Calu3 (cell line): ENCODE data around the gene QKI. TPM values are rescaled to one million over a fixed set of nuclear protein-coding genes. Genes with fewer than 3 reads are reported as not detected.
A peak's percentile ranks its signal among the peaks of the same experiment; 100 is the strongest.

Experiments
- BruUV-seq: library from RNA; stranded (reverse); fragments of 400-500 nt; replicated peaks from 2 replicates; lab custom pipeline; 2021; lab: Mats Ljungman, UMichigan
- CTCF ChIA-PET: fragments of 300-600 bp; sonication (Branson Sonifier 250); formaldehyde crosslinking; loops from one replicate; lab custom pipeline; 2022; ENCODE audit warnings: antibody characterized with exemption; lab: Charles Lee
- DNase-seq: peaks from one replicate; pipeline ENCODE4 v3.0.0; 2022
- H3K27ac Mint-ChIP-seq: one replicate; pipeline ENCODE4 v1.8.0; 2022; ENCODE audit warnings: mixed read lengths; ENCODE audit not compliant: unreplicated experiment
- H3K27me3 Mint-ChIP-seq: one replicate; pipeline ENCODE4 v1.8.0; 2022; ENCODE audit warnings: mixed read lengths; ENCODE audit not compliant: unreplicated experiment
- H3K36me3 Mint-ChIP-seq: one replicate; pipeline ENCODE4 v1.8.0; 2022; ENCODE audit warnings: mild to moderate bottlenecking, moderate library complexity, mixed read lengths; ENCODE audit not compliant: insufficient read depth, unreplicated experiment
- H3K4me1 Mint-ChIP-seq: one replicate; pipeline ENCODE4 v1.8.0; 2022; ENCODE audit warnings: mild to moderate bottlenecking, low read depth, mixed read lengths; ENCODE audit not compliant: unreplicated experiment
- H3K4me3 Mint-ChIP-seq: one replicate; pipeline ENCODE4 v1.8.0; 2022; ENCODE audit warnings: mild to moderate bottlenecking, low read depth, moderate library complexity, mixed read lengths; ENCODE audit not compliant: unreplicated experiment
- H3K9me3 Mint-ChIP-seq: one replicate; pipeline ENCODE4 v1.8.0; 2022; ENCODE audit warnings: low read depth, mixed read lengths; ENCODE audit not compliant: unreplicated experiment
- CTCF ChIP-seq: fragments of 200-600 bp; IDR thresholded peaks from one replicate; pipeline ENCODE4 v1.8.0; 2022; ENCODE audit warnings: antibody characterized with exemption; ENCODE audit not compliant: unreplicated experiment
- intact Hi-C: fragments of 100-400 bp; cut with micrococcal nuclease; formaldehyde crosslinking; loops from one replicate; pipeline ENCODE4 v1.10.0; 2022; ENCODE audit not compliant: unreplicated experiment
- total RNA-seq: library from RNA; stranded (reverse); gene quantifications from 2 replicates; pipeline ENCODE4 v1.2.3, GENCODE V29; 2022

QKI gene
- total RNA-seq, 1 experiment from 2014 or later = 131 TPM

DNA sequence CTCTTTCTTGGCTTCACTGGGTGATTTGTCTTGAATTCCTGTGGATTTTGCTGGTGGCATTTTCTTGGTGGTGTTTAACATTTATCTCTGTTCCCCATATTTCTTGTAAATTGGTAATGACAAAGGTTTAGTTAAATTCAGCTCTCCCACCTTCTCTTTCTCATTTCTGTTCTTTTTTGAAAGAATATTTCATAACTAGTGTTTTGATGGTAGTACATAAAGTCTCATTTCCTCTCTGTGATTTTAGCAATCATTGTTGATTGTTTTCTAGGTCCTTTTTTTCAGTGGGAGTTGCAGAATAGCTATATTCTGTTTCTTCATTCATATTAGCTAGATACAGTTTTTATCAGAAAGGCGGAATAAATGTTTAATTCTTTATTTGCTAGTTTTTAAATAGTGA is 73.1 kb downstream of the QKI start:
- Mint-ChIP-seq H3K27me3 (no peaks in the 10 kb centered on the region), H3K4me1 (peaks cover 55% of the 10 kb centered on the region), H3K4me3 (no peak overlapping the region), H3K9me3 (no peaks in the 10 kb centered on the region), H3K27ac (no peak overlapping the region), H3K36me3 (peaks cover 8% of the 10 kb centered on the region)
- BruUV-seq = no TSS peak
- DNase-seq = no peak
- CTCF ChIA-PET = interaction anchor here (0.6 kb wide), 1 partner anchor 13 kb away, joined by 4 read pairs; no protein-coding TSS in a partner anchor
- intact Hi-C loops = no loop called here
- TF ChIP-seq CTCF = no peak

DNA sequence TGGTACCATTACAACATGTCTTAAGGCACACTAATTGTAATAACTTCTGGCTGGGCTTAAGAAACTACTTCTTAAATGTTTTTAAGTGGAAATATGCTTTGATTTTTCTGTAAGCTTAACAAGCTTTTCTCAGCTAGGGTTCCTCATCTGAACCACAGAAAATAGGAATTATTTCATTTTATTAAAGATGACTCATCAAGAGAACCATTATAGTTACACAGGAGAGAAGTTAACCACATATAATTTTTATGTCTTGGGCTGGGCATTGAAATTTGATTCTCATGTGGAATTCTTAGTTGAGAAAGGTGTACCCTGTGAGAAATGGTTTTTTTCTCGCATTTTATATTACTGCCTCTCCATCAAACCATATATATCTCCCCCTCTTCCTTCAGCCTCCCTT is 75.1 kb downstream of the QKI start:
- no peak for TF ChIP-seq CTCF
- DNase-seq = no peak
- CTCF ChIA-PET = no interaction called here
- H3K9me3 Mint-ChIP-seq = no peaks in the 10 kb centered on the region
- no peak overlapping the region for H3K27ac Mint-ChIP-seq
- intact Hi-C loops = no loop called here
- no TSS peak for BruUV-seq
- H3K27me3 Mint-ChIP-seq = no peaks in the 10 kb centered on the region
- H3K4me1 Mint-ChIP-seq = peaks cover 55% of the 10 kb centered on the region
- H3K4me3 Mint-ChIP-seq = no peak overlapping the region
- H3K36me3 Mint-ChIP-seq = peaks cover 8% of the 10 kb centered on the region

GRCh38 chr6:163490826-163491577 is 76.5 kb downstream of the QKI start:
- Mint-ChIP-seq H3K27ac (peak overlapping the region; percentile 88), H3K4me1 (peaks cover 49% of the 10 kb centered on the region), H3K4me3 (no peak overlapping the region), H3K9me3 (no peaks in the 10 kb centered on the region), H3K36me3 (peaks cover 8% of the 10 kb centered on the region), H3K27me3 (no peaks in the 10 kb centered on the region)
- TF ChIP-seq CTCF = no peak
- DNase-seq = peak; percentile 48
- CTCF ChIA-PET = no interaction called here
- intact Hi-C loops = no loop called here
- BruUV-seq = no TSS peak

GRCh38 chr6:163491737-163492300 is 77.3 kb downstream of the QKI start:
- BruUV-seq = no TSS peak
- no peak overlapping the region for H3K4me3 Mint-ChIP-seq
- CTCF ChIA-PET = no interaction called here
- H3K36me3 Mint-ChIP-seq = peaks cover 8% of the 10 kb centered on the region
- no peaks in the 10 kb centered on the region for H3K27me3 Mint-ChIP-seq
- peaks cover 52% of the 10 kb centered on the region for H3K4me1 Mint-ChIP-seq
- H3K27ac Mint-ChIP-seq = peak overlapping the region; percentile 88
- no peak for TF ChIP-seq CTCF
- intact Hi-C loops = no loop called here
- H3K9me3 Mint-ChIP-seq = no peaks in the 10 kb centered on the region
- DNase-seq = no peak
